SU-DHL-6 (cell line): ENCODE results near the gene LCMT1.

ENCODE experiments used
- H2AFZ ChIP-seq: fragments of 200-600 bp; sonication (generic); 2 replicates; pipeline ENCODE4 v1.6.1; 2014; ENCODE audit warnings: low read depth, mild to moderate bottlenecking, moderate library complexity, mixed read lengths, antibody characterized with exemption, low read length; ENCODE audit not compliant: severe bottlenecking
- H3F3A ChIP-seq: fragments of 200-600 bp; shearing (Covaris generic); 2 replicates; pipeline ENCODE4 v1.6.0; 2016; ENCODE audit warnings: antibody characterized with exemption, mild to moderate bottlenecking; ENCODE audit not compliant: insufficient read depth
- H3K27ac ChIP-seq: fragments of 200-600 bp; sonication (generic); 2 replicates; pipeline ENCODE4 v1.5.1; 2016; ENCODE audit warnings: low read depth, mild to moderate bottlenecking, low read length, moderate library complexity, mixed read lengths
- H3K27me3 ChIP-seq: fragments of 200-600 bp; sonication (generic), shearing (Covaris generic); 2 replicates; pipeline ENCODE4 v1.6.0; 2014; ENCODE audit warnings: mild to moderate bottlenecking, low read length
- H3K36me3 ChIP-seq: fragments of 200-600 bp; sonication (generic); 2 replicates; pipeline ENCODE4 v1.6.1; 2014; ENCODE audit warnings: mild to moderate bottlenecking, low read length, mixed read lengths
- H3K4me2 ChIP-seq: fragments of 300-600, 200-600 bp; shearing (Covaris generic), sonication (generic); 2 replicates; pipeline ENCODE4 v1.6.0; 2014; ENCODE audit warnings: low read length, low read depth, mild to moderate bottlenecking; ENCODE audit not compliant: poor library complexity, severe bottlenecking
- H3K4me3 ChIP-seq: fragments of 200-600 bp; sonication (generic); 2 replicates; pipeline ENCODE4 v1.5.1; 2014; ENCODE audit warnings: antibody characterized with exemption, low read length, mild to moderate bottlenecking, mixed read lengths; ENCODE audit not compliant: insufficient read depth, poor library complexity, severe bottlenecking
- H3K79me2 ChIP-seq: fragments of 200-600 bp; sonication (generic); 2 replicates; pipeline ENCODE4 v1.6.1; 2014; ENCODE audit warnings: mild to moderate bottlenecking, low read length, moderate library complexity; ENCODE audit not compliant: insufficient read depth
- H3K9ac ChIP-seq: fragments of 200-600 bp; sonication (generic); 2 replicates; pipeline ENCODE4 v1.7.0; 2014; ENCODE audit warnings: mild to moderate bottlenecking, low read length
- H3K9me2 ChIP-seq: fragments of 200-600 bp; sonication (generic); replicated peaks from 2 replicates; pipeline ENCODE4 v1.6.1; 2014; ENCODE audit warnings: low read length; ENCODE audit not compliant: insufficient read depth
- H3K9me3 ChIP-seq: fragments of 200-600 bp; sonication (generic); 2 replicates; pipeline ENCODE4 v1.6.1; 2014; ENCODE audit warnings: low read length, mixed read lengths; ENCODE audit not compliant: insufficient read depth
- H4K20me1 ChIP-seq: fragments of 200-600 bp; sonication (generic); 2 replicates; pipeline ENCODE4 v1.6.1; 2014; ENCODE audit warnings: low read depth, mild to moderate bottlenecking, antibody characterized with exemption, low read length, moderate library complexity, mixed read lengths
- CTCF ChIP-seq: fragments of 200-600 bp; sonication (generic); IDR thresholded peaks from one replicate; pipeline ENCODE4 v1.5.1; 2017; ENCODE audit warnings: antibody characterized with exemption, mild to moderate bottlenecking, low read length, moderate library complexity; ENCODE audit not compliant: insufficient read depth, poor library complexity, severe bottlenecking
- EZH2phosphoT487 ChIP-seq: fragments of 200-600 bp; sonication (generic), shearing (Covaris generic); conservative IDR thresholded peaks from 2 replicates; pipeline ENCODE4 v1.6.1; 2018; ENCODE audit warnings: mild to moderate bottlenecking, antibody characterized with exemption, low read length, moderate library complexity, mixed read lengths

LCMT1 gene

DNA sequence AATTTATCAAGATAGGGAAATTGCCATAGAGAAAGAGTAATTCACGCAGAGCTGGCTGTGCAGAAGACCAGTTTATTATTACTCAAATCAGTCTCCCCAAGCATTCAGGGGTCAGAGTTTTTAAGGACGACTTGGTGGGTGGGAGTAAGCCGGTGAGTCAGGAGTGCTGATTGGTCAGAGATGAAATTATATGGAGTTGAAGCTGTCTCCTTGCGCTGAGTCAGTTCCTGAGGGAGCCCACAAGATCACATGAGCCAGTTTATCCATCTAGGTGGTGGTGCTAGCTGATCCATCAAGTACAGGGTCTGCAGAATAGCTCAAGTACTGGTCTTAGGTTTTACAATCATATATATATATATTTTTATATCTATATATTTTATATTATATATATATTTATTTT lies 99.2 kb downstream of the LCMT1 start:
- no peak for TF ChIP-seq EZH2phosphoT487
- no peak for TF ChIP-seq CTCF

GRCh38 chr16:25212636-25213035 lies 101.1 kb downstream of the LCMT1 start:
- TF ChIP-seq EZH2phosphoT487 (no peak), CTCF (no peak)

More for the DNA sequence above, 99.2 kb downstream of the LCMT1 start:
- Histone ChIP-seq H3K79me2 (no peaks in the 10 kb centered on the region), H3F3A (no peaks in the 10 kb centered on the region), H4K20me1 (no peaks in the 10 kb centered on the region), H3K4me3 (no peak overlapping the region), H3K36me3 (no peaks in the 10 kb centered on the region), H3K27ac (no peak overlapping the region), H2AFZ (no peak overlapping the region), H3K27me3 (no peaks in the 10 kb centered on the region), H3K9me3 (no peaks in the 10 kb centered on the region), H3K9ac (no peak overlapping the region), H3K9me2 (no peaks in the 10 kb centered on the region), H3K4me2 (no peak overlapping the region)

DNA sequence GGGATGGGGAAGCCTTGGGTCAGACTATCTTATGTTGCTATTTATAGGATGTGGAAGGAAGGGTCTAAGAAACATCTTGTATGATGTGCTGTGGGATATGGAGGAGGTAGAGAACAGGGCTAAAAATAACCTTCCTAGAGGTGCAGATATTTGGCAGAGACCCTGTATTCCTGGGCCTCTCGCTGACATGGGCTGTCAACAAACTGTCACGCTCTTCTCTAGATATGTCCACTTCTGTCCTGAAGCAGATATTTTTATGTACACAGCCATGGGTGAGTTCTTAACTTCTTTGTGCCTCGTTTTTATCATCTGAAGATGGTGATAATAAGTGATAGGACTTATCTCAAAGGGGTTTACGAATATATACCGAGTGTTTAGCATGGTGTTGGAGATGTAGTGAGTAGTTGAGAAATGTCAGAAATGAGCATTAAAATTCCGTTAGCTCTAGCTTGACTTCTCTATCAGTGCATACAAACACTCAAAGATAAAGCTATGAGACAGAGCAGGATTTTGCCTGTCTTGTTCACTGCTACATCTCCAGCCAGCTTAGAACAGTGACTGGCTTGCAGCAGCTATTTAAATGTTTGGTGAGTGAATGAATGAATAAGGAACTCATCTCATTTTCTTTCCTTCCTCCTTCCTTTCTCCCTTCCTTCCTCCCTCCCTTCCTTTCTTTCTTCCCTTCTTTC lies 102.3 kb downstream of the LCMT1 start:
- Histone ChIP-seq H3K36me3 (no peaks in the 10 kb centered on the region), H3F3A (no peaks in the 10 kb centered on the region), H3K9me3 (no peaks in the 10 kb centered on the region), H3K9me2 (no peaks in the 10 kb centered on the region), H3K27ac (no peak overlapping the region), H3K27me3 (no peaks in the 10 kb centered on the region), H3K4me3 (no peak overlapping the region), H3K9ac (no peak overlapping the region), H3K79me2 (no peaks in the 10 kb centered on the region), H2AFZ (no peak overlapping the region), H4K20me1 (no peaks in the 10 kb centered on the region), H3K4me2 (no peak overlapping the region)
- TF ChIP-seq EZH2phosphoT487 (no peak), CTCF (no peak)

More at GRCh38 chr16:25212636-25213035, 101.1 kb downstream of the LCMT1 start:
- Histone ChIP-seq H3F3A (no peaks in the 10 kb centered on the region), H3K79me2 (no peaks in the 10 kb centered on the region), H2AFZ (no peak overlapping the region), H3K9me2 (no peaks in the 10 kb centered on the region), H3K27me3 (no peaks in the 10 kb centered on the region), H3K9me3 (no peaks in the 10 kb centered on the region), H3K4me2 (no peak overlapping the region), H3K27ac (no peak overlapping the region), H3K36me3 (no peaks in the 10 kb centered on the region), H3K9ac (no peak overlapping the region), H3K4me3 (no peak overlapping the region), H4K20me1 (no peaks in the 10 kb centered on the region)
